Natural killer cell (primary cell): Measurements from ENCODE around the gene RTL5. TPM values are rescaled to one million over a fixed set of nuclear protein-coding genes. Genes with fewer than 3 reads are reported as not detected.

ENCODE experiments used
- ATAC-seq, 3 donors: fragments of 150-1000 bp in 2 of 3; fragments of 200-7000 bp in 1 of 3; cut with Tn5 transposase; 1 replicate in 1 of 3; 2 replicates in 2 of 3; pipeline ENCODE4 v1.10.0; 2021; ENCODE audit warnings: mild to moderate bottlenecking in 2 of 3, moderate library complexity in 2 of 3
- DNase-seq, 2 donors: peaks; one replicate each; pipeline versions ENCODE4 v3.0.0 to v3.0.0-alpha.2; 2013 to 2021; ENCODE audit warnings: mixed read lengths in 1 of 2
- H3K27ac ChIP-seq: one replicate; pipeline ENCODE4 v1.5.1; 2013; ENCODE audit warnings: mild to moderate bottlenecking, low read length
- H3K27me3 ChIP-seq: one replicate; pipeline ENCODE4 v1.6.1; 2013; ENCODE audit warnings: low read length; ENCODE audit not compliant: control insufficient read depth, insufficient read depth
- H3K36me3 ChIP-seq: one replicate; pipeline ENCODE4 v1.6.1; 2013; ENCODE audit warnings: low read length; ENCODE audit not compliant: control insufficient read depth, insufficient read depth
- H3K4me1 ChIP-seq: one replicate; pipeline ENCODE4 v1.6.1; 2013; ENCODE audit warnings: low read length; ENCODE audit not compliant: control insufficient read depth, insufficient read depth
- H3K4me3 ChIP-seq: one replicate; pipeline ENCODE4 v1.5.1; 2013; ENCODE audit warnings: low read length
- H3K9me3 ChIP-seq: one replicate; pipeline ENCODE4 v1.6.1; 2013; ENCODE audit warnings: low read length; ENCODE audit not compliant: control insufficient read depth, insufficient read depth
- H3K27ac Mint-ChIP-seq, 2 donors: one replicate each; pipeline ENCODE4 v1.8.0; 2022; ENCODE audit warnings: mild to moderate bottlenecking in 2 of 2, mixed read lengths in 2 of 2, moderate library complexity in 1 of 2
- H3K27me3 Mint-ChIP-seq, 2 donors: one replicate each; pipeline ENCODE4 v1.8.0; 2022; ENCODE audit warnings: low read depth in 2 of 2, mixed read lengths in 2 of 2
- H3K36me3 Mint-ChIP-seq: one replicate; pipeline ENCODE4 v1.8.0; 2022; ENCODE audit warnings: mixed read lengths
- H3K4me1 Mint-ChIP-seq, 2 donors: one replicate each; pipeline ENCODE4 v1.8.0; 2022; ENCODE audit warnings: mixed read lengths in 2 of 2
- H3K4me3 Mint-ChIP-seq: one replicate; pipeline ENCODE4 v1.8.0; 2022; ENCODE audit warnings: mild to moderate bottlenecking, moderate library complexity, mixed read lengths
- H3K9me3 Mint-ChIP-seq, 2 donors: one replicate each; pipeline ENCODE4 v1.8.0; 2022; ENCODE audit warnings: mixed read lengths in 2 of 2
- WGBS: methylation state at CpG from one replicate; pipeline ENCODE4 v1.1.7; 2013; ENCODE audit warnings: missing lambda C conversion rate; ENCODE audit not compliant: insufficient coverage; 5-methylcytosine and 5-hydroxymethylcytosine counted together
- intact Hi-C: fragments of 100-400 bp; cut with micrococcal nuclease; formaldehyde crosslinking; loops from one replicate; pipeline ENCODE4 v1.14.2; 2022
- total RNA-seq, 4 donors: library from RNA; stranded (reverse); fragments of 120-200 nt in 1 of 4; gene quantifications; one replicate each; pipeline versions ENCODE4 v1.2.3 to v1.2.4, GENCODE V29; 2013 to 2022
- TF ChIP-seq, protein P1 (sequence below): fragments of 200-600 bp; IDR thresholded peaks from one replicate; pipeline ENCODE4 v1.8.0; 2022; ENCODE audit warnings: antibody characterized with exemption

The RTL5 gene
- total RNA-seq, 3 donors from 2014 or later (not counting 1 experiment from before 2014, with no cell fraction given), result 1.3 to 1.8 (median 1.7) TPM

DNA sequence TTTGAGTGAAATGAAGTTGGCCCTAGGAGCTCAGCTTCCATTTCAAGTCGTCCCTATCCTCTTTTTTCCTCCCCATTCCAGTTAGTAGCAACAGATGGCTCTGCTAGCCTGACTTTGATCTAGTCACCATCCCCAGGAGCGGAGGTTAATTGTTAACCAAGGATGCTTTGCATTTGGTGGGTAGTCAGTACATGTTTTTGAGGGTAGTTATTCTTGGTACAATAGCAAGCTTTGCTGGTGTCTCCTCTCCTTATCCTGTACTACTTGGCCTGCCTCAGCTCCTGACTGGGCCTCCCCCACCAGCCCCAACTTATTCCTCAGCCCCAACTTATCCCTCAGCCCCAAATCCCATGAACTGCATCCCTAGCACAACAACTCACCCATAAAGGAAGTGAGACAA, 14.8 kb upstream of the RTL5 start:
- TF ChIP-seq, protein P1, sequence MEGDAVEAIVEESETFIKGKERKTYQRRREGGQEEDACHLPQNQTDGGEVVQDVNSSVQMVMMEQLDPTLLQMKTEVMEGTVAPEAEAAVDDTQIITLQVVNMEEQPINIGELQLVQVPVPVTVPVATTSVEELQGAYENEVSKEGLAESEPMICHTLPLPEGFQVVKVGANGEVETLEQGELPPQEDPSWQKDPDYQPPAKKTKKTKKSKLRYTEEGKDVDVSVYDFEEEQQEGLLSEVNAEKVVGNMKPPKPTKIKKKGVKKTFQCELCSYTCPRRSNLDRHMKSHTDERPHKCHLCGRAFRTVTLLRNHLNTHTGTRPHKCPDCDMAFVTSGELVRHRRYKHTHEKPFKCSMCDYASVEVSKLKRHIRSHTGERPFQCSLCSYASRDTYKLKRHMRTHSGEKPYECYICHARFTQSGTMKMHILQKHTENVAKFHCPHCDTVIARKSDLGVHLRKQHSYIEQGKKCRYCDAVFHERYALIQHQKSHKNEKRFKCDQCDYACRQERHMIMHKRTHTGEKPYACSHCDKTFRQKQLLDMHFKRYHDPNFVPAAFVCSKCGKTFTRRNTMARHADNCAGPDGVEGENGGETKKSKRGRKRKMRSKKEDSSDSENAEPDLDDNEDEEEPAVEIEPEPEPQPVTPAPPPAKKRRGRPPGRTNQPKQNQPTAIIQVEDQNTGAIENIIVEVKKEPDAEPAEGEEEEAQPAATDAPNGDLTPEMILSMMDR, result no peak
- ATAC-seq (no peak), DNase-seq (no peak)
- Mint-ChIP-seq H3K9me3 (no peaks in the 10 kb centered on the region), H3K27ac (no peak overlapping the region), H3K4me1 (peaks cover 6 to 17% of the 10 kb centered on the region in 2 donors), H3K4me3 (no peak overlapping the region), H3K36me3 (no peaks in the 10 kb centered on the region), H3K27me3 (peaks cover 0 to 24% of the 10 kb centered on the region in 2 donors)
- H3K27me3 ChIP-seq, result no peaks in the 10 kb centered on the region
- peaks cover 5% of the 10 kb centered on the region for H3K36me3 ChIP-seq
- no peak overlapping the region for H3K27ac ChIP-seq
- 100% methylated on average over 1 of the region's 2 CpGs for WGBS
- intact Hi-C loops, result no loop called here
- H3K4me1 ChIP-seq, result peaks cover 10% of the 10 kb centered on the region
- no peaks in the 10 kb centered on the region for H3K9me3 ChIP-seq
- no peak overlapping the region for H3K4me3 ChIP-seq

DNA sequence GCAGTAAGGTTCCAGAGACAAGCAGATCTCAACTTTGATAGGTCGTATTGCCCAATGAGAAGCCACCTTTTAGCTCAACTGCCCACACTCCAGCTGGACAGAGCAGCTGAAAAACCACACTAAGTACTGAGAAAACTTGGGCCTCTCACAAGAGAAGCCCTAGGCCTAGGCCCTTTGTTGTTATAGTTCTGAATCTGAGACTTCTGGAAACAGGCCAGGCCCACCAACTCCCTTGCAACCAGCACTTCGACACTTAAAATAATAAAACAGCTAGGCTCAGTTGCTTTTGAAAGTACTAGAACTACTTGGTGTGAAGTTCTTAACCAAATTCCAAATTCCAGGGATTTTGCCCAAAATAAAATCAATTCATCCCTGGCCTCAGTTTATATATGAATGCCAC, 13.5 kb upstream of the RTL5 start:
- H3K9me3 Mint-ChIP-seq, result no peaks in the 10 kb centered on the region
- ATAC-seq (no peak), DNase-seq (no peak)
- H3K27ac Mint-ChIP-seq, result no peak overlapping the region
- H3K4me3 Mint-ChIP-seq, result no peak overlapping the region
- intact Hi-C loops, result no loop called here
- WGBS, result 0% methylated on average over 1 of the region's 2 CpGs
- peaks cover 10% of the 10 kb centered on the region for H3K4me1 ChIP-seq
- TF ChIP-seq, protein P1, result no peak
- no peak overlapping the region for H3K27ac ChIP-seq
- H3K4me1 Mint-ChIP-seq, result peaks cover 6 to 20% of the 10 kb centered on the region in 2 donors
- no peaks in the 10 kb centered on the region for H3K27me3 ChIP-seq
- H3K36me3 ChIP-seq, result peaks cover 10% of the 10 kb centered on the region
- H3K9me3 ChIP-seq, result no peaks in the 10 kb centered on the region
- peaks cover 0 to 28% of the 10 kb centered on the region in 2 donors for H3K27me3 Mint-ChIP-seq
- H3K4me3 ChIP-seq, result no peak overlapping the region
- no peaks in the 10 kb centered on the region for H3K36me3 Mint-ChIP-seq

DNA sequence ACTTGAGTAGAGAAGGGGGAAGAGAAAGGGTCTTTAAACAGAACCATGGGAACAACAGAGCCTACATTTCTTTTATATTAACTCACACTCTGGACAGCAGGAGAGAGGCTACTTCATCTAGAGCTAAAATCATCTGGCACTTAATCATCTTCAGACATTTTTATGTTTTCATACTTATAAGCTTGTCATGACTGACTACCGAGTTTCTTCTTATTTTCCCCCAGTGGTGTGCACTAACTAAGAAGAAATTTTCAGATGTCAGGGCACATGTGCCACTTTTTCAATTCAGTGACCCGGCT, 11.8 kb upstream of the RTL5 start:
- H3K36me3 ChIP-seq, result peaks cover 26% of the 10 kb centered on the region
- H3K4me3 Mint-ChIP-seq, result no peak overlapping the region
- no peak for DNase-seq
- no peak overlapping the region for H3K4me3 ChIP-seq
- no peaks in the 10 kb centered on the region for H3K9me3 Mint-ChIP-seq
- intact Hi-C loops, result no loop called here
- no peaks in the 10 kb centered on the region for H3K27me3 ChIP-seq
- no peak overlapping the region for H3K27ac Mint-ChIP-seq
- H3K27ac ChIP-seq, result no peak overlapping the region
- TF ChIP-seq, protein P1, result no peak
- peaks cover 6 to 20% of the 10 kb centered on the region in 2 donors for H3K4me1 Mint-ChIP-seq
- H3K9me3 ChIP-seq, result no peaks in the 10 kb centered on the region
- WGBS, result 100% methylated on average over 2 of the region's 2 CpGs
- ATAC-seq, result no peak
- peaks cover 10% of the 10 kb centered on the region for H3K4me1 ChIP-seq
- peaks cover 0 to 28% of the 10 kb centered on the region in 2 donors for H3K27me3 Mint-ChIP-seq
- H3K36me3 Mint-ChIP-seq, result no peaks in the 10 kb centered on the region

DNA sequence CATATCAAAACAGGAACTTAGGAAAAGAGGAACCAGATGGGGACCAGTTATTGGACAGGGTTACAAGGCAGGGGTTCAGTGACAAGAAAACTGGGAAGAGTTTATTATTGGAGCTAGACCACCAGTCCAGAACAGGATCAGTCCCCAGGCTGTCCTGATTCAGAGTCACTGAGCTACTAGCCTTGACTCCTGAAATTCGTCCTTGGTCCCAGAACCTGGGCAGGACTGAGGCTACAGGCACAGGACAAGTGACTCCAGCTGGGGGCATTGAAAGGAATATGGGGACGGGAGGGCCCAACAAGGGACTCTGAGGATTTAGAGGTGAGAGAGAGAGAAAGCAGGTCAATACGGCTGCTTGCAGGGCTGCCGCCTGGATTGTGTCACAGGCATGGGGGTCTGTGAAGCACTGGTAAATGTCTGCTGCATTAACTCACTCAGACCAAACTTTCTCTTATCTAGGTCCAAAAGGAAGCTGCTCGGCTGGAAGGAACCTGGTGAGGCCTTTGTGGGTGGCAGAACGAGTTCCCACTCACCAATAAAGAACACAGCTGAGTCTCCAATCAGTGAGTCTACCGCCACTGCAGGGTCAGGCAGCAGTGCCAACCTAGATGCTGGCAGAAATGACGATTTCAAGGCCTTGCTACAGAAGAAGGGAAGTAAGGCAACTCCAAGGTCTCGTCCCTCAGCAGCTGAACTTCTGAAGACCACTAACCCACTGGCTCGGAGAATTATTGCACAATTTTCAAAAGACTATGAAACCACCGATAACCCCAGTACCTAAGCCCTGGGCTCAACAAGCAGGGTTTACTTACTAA, 11.3 kb upstream of the RTL5 start:
- TF ChIP-seq, protein P1, result no peak
- H3K27ac ChIP-seq, result no peak overlapping the region
- H3K4me3 ChIP-seq, result no peak overlapping the region
- H3K36me3 ChIP-seq, result peaks cover 27% of the 10 kb centered on the region
- H3K9me3 Mint-ChIP-seq, result no peaks in the 10 kb centered on the region
- peaks cover 6 to 20% of the 10 kb centered on the region in 2 donors for H3K4me1 Mint-ChIP-seq
- H3K27me3 Mint-ChIP-seq, result peaks cover 0 to 25% of the 10 kb centered on the region in 2 donors
- no peaks in the 10 kb centered on the region for H3K9me3 ChIP-seq
- peak overlapping the region in 1 of 2 donors; percentile 41 for H3K27ac Mint-ChIP-seq
- intact Hi-C loops, result no loop called here
- WGBS, result 79% methylated on average over 8 of the region's 11 CpGs
- ATAC-seq, result no peak
- no peaks in the 10 kb centered on the region for H3K27me3 ChIP-seq
- H3K4me3 Mint-ChIP-seq, result no peak overlapping the region
- no peaks in the 10 kb centered on the region for H3K36me3 Mint-ChIP-seq
- DNase-seq, result no peak
- peaks cover 10% of the 10 kb centered on the region for H3K4me1 ChIP-seq
